HepG2 (cell line): ENCODE measurements around the gene SP3. TPM values are rescaled to one million over a fixed set of nuclear protein-coding genes. Genes with fewer than 3 reads are reported as not detected.

Source experiments
- ATAC-seq: fragments of 200-7000 bp; cut with Tn5 transposase; 3 replicates; pipeline ENCODE4 v1.9.1; 2020; ENCODE audit warnings: mild to moderate bottlenecking, moderate library complexity
- BruUV-seq: library from RNA; stranded (reverse); fragments of 400-500 nt; replicated peaks from 2 replicates; lab custom pipeline; 2021; lab: Mats Ljungman, UMichigan
- CTCF ChIA-PET: fragments of 300-600 bp; formaldehyde crosslinking; extraction: SDS; loops from one replicate; lab custom pipeline; 2021; ENCODE audit warnings: low total read pairs, inconsistent platforms, low intra/inter-chr PET ratio; lab: Yijun Ruan, JAX
- POLR2A ChIA-PET: fragments of 350-600 bp; sonication (Branson Sonifier 250); formaldehyde crosslinking; loops from one replicate; lab custom pipeline; 2020; ENCODE audit warnings: antibody characterized with exemption, inconsistent platforms; lab: Yijun Ruan, JAX
- DNase-seq: peaks from one replicate; pipeline ENCODE4 v3.0.0-alpha.2; 2015; ENCODE audit warnings: low spot score
- FAIRE-seq: peaks from 3 replicates; lab custom pipeline; 2011; peaks lifted over from hg19 to GRCh38; lab: Jason Lieb, UNC
- H2AFZ ChIP-seq: one replicate; pipeline ENCODE4 v1.6.1; 2011; ENCODE audit warnings: low read length, inconsistent platforms
- H3K27ac ChIP-seq: fragments of 300-600 bp; 3 replicates; pipeline ENCODE4 v1.8.0; 2011; ENCODE audit warnings: mixed run types, mild to moderate bottlenecking, mixed read lengths, low read length, inconsistent platforms; ENCODE audit not compliant: insufficient read depth; ENCODE audit errors: extremely low read length
- H3K27me3 ChIP-seq, 2 experiments: fragments of 200-600 bp in 1 of 2; 2 replicates in 1 of 2; 3 replicates in 1 of 2; pipeline versions ENCODE4 v1.6.0 to v1.8.0; 2011; ENCODE audit warnings: low read length in 2 of 2, mild to moderate bottlenecking in 2 of 2, moderate library complexity in 2 of 2, inconsistent platforms in 1 of 2; ENCODE audit not compliant: insufficient read depth in 2 of 2, control insufficient read depth in 1 of 2
- H3K36me3 ChIP-seq, 2 experiments: fragments of 200-600 bp in 1 of 2; replicated peaks in 1 of 2; 2 replicates in 1 of 2; 3 replicates in 1 of 2; pipeline versions ENCODE4 v1.5.1 to v1.8.0; 2011; ENCODE audit warnings: low read length in 2 of 2, inconsistent platforms in 1 of 2; ENCODE audit not compliant: insufficient read depth in 2 of 2, control insufficient read depth in 1 of 2
- H3K4me1 ChIP-seq: 2 replicates; pipeline ENCODE4 v1.5.1; 2012; ENCODE audit warnings: low read length, inconsistent platforms; ENCODE audit not compliant: insufficient read depth
- H3K4me2 ChIP-seq: 2 replicates; pipeline ENCODE4 v1.6.0; 2011; ENCODE audit warnings: low read depth, low read length, inconsistent platforms
- H3K4me3 ChIP-seq, 3 experiments: fragments of 200-600 bp in 1 of 3; sonication (generic), shearing (Covaris generic) in 1 of 3; replicated peaks in 1 of 3; 2 replicates each; pipeline ENCODE4 v1.5.1; 2011 to 2016; ENCODE audit warnings: low read length in 3 of 3, inconsistent platforms in 2 of 3, low read depth in 2 of 3, mild to moderate bottlenecking in 2 of 3, control low read depth in 1 of 3, mixed read lengths in 1 of 3; ENCODE audit not compliant: insufficient read depth in 1 of 3
- H3K79me2 ChIP-seq: one replicate; pipeline ENCODE4 v1.6.1; 2011; ENCODE audit warnings: low read length, inconsistent platforms; ENCODE audit not compliant: insufficient read depth
- H3K9ac ChIP-seq: 2 replicates; pipeline ENCODE4 v1.6.0; 2011; ENCODE audit warnings: mild to moderate bottlenecking, low read depth, low read length, inconsistent platforms; ENCODE audit not compliant: insufficient read depth
- H3K9me3 ChIP-seq: 2 replicates; pipeline ENCODE4 v1.5.1; 2012; ENCODE audit warnings: mild to moderate bottlenecking, low read length
- H4K20me1 ChIP-seq: 2 replicates; pipeline ENCODE4 v1.6.0; 2011; ENCODE audit warnings: inconsistent platforms, mild to moderate bottlenecking, low read length, moderate library complexity; ENCODE audit not compliant: insufficient read depth
- CCAR2 ChIP-seq: fragments of 200-400 bp; formaldehyde crosslinking; optimal IDR thresholded peaks from 2 replicates; pipeline ENCODE3; 2018; ENCODE audit warnings: low read depth, mild to moderate bottlenecking, low read length, moderate library complexity
- DNMT1 ChIP-seq: sonication (generic); formaldehyde crosslinking; IDR thresholded peaks from 2 replicates; pipeline ENCODE4 v1.5.1; 2020; ENCODE audit warnings: mild to moderate bottlenecking, missing genetic modification reagents
- HNF4A ChIP-seq: sonication (generic); formaldehyde crosslinking; IDR thresholded peaks from 2 replicates; pipeline ENCODE4 v1.4.0; 2020; ENCODE audit warnings: missing genetic modification reagents
- KDM2A ChIP-seq: sonication (generic); formaldehyde crosslinking; IDR thresholded peaks from 2 replicates; pipeline ENCODE4 v1.4.0; 2020; ENCODE audit warnings: low read depth, missing genetic modification reagents, borderline replicate concordance
- PRPF4 ChIP-seq: fragments of 200-400 bp; formaldehyde crosslinking; IDR thresholded peaks from 2 replicates; pipeline ENCODE4 v1.6.1; 2016; ENCODE audit warnings: low read length, low read depth; ENCODE audit not compliant: poor library complexity, severe bottlenecking
- RARA ChIP-seq: IDR thresholded peaks from 2 replicates; pipeline ENCODE4 v1.6.1; 2016; ENCODE audit warnings: missing genetic modification reagents, missing compliant biosample characterization
- SALL1 ChIP-seq: sonication (generic); formaldehyde crosslinking; IDR thresholded peaks from 2 replicates; pipeline ENCODE4 v1.8.0; 2022; ENCODE audit warnings: mild to moderate bottlenecking, missing genetic modification reagents
- SNAPC2 ChIP-seq: sonication (generic); formaldehyde crosslinking; IDR thresholded peaks from 2 replicates; pipeline ENCODE4 v1.8.1; 2022; ENCODE audit warnings: mild to moderate bottlenecking, missing genetic modification reagents
- SOX13 ChIP-seq, 3 experiments: fragments of 450-650 bp in 1 of 3; sonication (generic) in 1 of 3; formaldehyde crosslinking in 1 of 3; IDR thresholded peaks in 2 of 3; conservative IDR thresholded peaks in 1 of 3; 2 replicates each; pipeline versions ENCODE4 v1.5.0 to v1.6.1; 2016 to 2020; ENCODE audit warnings: antibody characterized with exemption in 1 of 3, mild to moderate bottlenecking in 1 of 3, missing compliant biosample characterization in 1 of 3, missing genetic modification reagents in 1 of 3, moderate library complexity in 1 of 3
- SOX6 ChIP-seq, 2 experiments: fragments of 450-650 bp in 1 of 2; sonication (generic) in 1 of 2; formaldehyde crosslinking in 1 of 2; IDR thresholded peaks; 2 replicates each; pipeline versions ENCODE4 v1.4.0 to v1.6.1; 2017 to 2020; ENCODE audit warnings: antibody characterized with exemption in 1 of 2, mild to moderate bottlenecking in 1 of 2, missing genetic modification reagents in 1 of 2
- TARDBP ChIP-seq: sonication (generic); formaldehyde crosslinking; IDR thresholded peaks from 2 replicates; pipeline ENCODE4 v1.8.0; 2022; ENCODE audit warnings: mild to moderate bottlenecking, missing genetic modification reagents
- TEAD3 ChIP-seq: optimal IDR thresholded peaks from 2 replicates; pipeline ENCODE3; 2016; ENCODE audit warnings: borderline replicate concordance
- THYN1 ChIP-seq: sonication (generic); formaldehyde crosslinking; IDR thresholded peaks from 2 replicates; pipeline ENCODE4 v1.8.1; 2023; ENCODE audit warnings: low read depth, mild to moderate bottlenecking, moderate library complexity, missing genetic modification reagents, borderline replicate concordance
- ZNF451 ChIP-seq: sonication (generic); formaldehyde crosslinking; IDR thresholded peaks from 2 replicates; pipeline ENCODE4 v1.5.0; 2020; ENCODE audit warnings: mild to moderate bottlenecking, missing genetic modification reagents
- ZNF556 ChIP-seq: sonication (generic); formaldehyde crosslinking; IDR thresholded peaks from 2 replicates; pipeline ENCODE4 v1.4.0; 2020; ENCODE audit warnings: mild to moderate bottlenecking, missing genetic modification reagents, borderline replicate concordance
- ZNF558 ChIP-seq: sonication (generic); formaldehyde crosslinking; IDR thresholded peaks from 2 replicates; pipeline ENCODE4 v1.9.0; 2022; ENCODE audit warnings: mild to moderate bottlenecking, missing genetic modification reagents, borderline replicate concordance
- ZNF777 ChIP-seq: sonication (generic); formaldehyde crosslinking; IDR thresholded peaks from 2 replicates; pipeline ENCODE4 v1.4.0; 2020; ENCODE audit warnings: missing genetic modification reagents
- WGBS: methylation state at CpG from one replicate; pipeline ENCODE4 v1.1.6; 2017; ENCODE audit warnings: low lambda C conversion rate; 5-methylcytosine and 5-hydroxymethylcytosine counted together
- in situ Hi-C: cut with HindIII; loops from 2 replicates; pipeline ENCODE4 v1.10.0; 2017; ENCODE audit warnings: low pct_unique_long_range_greater_than_20kb; ENCODE audit not compliant: extremely low pct_ligation_motif_present
- intact Hi-C: fragments of 100-400 bp; cut with micrococcal nuclease; formaldehyde crosslinking; loops from one replicate; pipeline ENCODE4 v1.10.0; 2022; ENCODE audit not compliant: unreplicated experiment
- polyA plus RNA-seq, 8 experiments: library from polyadenylated mRNA; depleted of rRNA in 3 of 8; stranded (reverse) in 7 of 8; unstranded in 1 of 8; fragments of >200 nt; fragmentation: Illumina TruSeq in 4 of 8; extraction: Trizol in 4 of 8; gene quantifications; 2 replicates each; pipeline versions ENCODE4 v1.2.1 to v1.2.3, GENCODE V29; 2011 to 2016; ENCODE audit warnings: low read depth in 4 of 8, missing spikeins in 1 of 8, mixed read lengths in 1 of 8; ENCODE audit not compliant: insufficient read depth in 1 of 8
- total RNA-seq, 5 experiments: library from RNA; depleted of rRNA; stranded (reverse); fragments of >200 nt; fragmentation: Illumina TruSeq; extraction: Trizol; gene quantifications; 2 replicates each; pipeline ENCODE4 v1.2.3, GENCODE V29; 2016; ENCODE audit warnings: low read depth in 1 of 5
- TF ChIP-seq, protein P1 (sequence below): sonication (generic); formaldehyde crosslinking; IDR thresholded peaks from 2 replicates; pipeline ENCODE4 v1.5.0; 2020; ENCODE audit warnings: missing genetic modification reagents, mild to moderate bottlenecking, borderline replicate concordance
- TF ChIP-seq, protein P2 (sequence below): IDR thresholded peaks from 2 replicates; pipeline ENCODE4 v1.4.0; 2020; ENCODE audit warnings: mild to moderate bottlenecking, missing genetic modification reagents
- TF ChIP-seq, protein P3 (sequence below): sonication (generic); formaldehyde crosslinking; IDR thresholded peaks from 2 replicates; pipeline ENCODE4 v1.8.1; 2023; ENCODE audit warnings: mild to moderate bottlenecking, missing genetic modification reagents, borderline replicate concordance

The SP3 gene
- total and polyA plus RNA-seq, 2 of the 13 experiments (the other 11 are each of a cell fraction or from before 2014, with no cell fraction given), result 57.3 to 132 TPM

DNA sequence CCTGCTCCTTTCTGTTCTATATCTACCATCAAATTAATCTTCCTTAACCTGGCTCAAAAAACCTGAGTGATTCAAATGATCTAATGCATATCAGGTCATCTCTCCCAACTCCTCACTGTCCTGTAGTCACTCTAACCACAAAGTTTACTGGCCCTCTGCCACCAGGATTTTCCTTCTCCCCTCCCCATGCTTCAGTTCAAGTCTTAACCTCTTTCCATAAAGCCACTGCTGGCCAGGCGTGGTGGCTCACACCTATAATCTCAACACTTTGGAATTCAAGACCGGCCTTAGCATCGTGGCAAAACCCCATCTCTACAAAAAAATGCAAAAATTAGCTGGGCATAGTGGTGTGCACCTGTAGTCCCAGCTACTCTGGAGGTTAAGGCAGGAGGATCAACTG, 7.5 kb upstream of the SP3 start (continued):
- TF ChIP-seq CCAR2 (no peak), SNAPC2 (CRISPR knock-in tag) (no peak), ZNF556 (CRISPR knock-in tag) (no peak), PRPF4 (no peak), ZNF558 (no peak)

DNA sequence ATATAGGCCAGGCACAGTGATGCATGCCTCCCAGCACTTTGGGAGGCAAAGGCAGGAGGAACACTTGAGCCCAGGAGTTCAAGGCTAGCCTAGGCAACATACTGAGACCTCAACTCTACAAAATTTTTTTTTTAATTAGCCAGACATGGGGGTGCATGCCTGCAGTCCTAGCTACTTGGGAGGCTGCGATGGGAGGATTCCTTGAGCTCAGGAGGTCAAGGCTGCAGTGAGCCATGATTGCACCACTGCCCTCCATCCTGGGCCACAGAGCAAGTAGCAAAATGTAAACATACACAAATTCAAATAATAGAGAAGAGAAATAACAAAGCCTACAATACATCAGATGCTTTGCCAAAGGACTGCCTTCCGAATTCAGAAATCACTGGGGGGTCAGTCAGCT, 7.0 kb upstream of the SP3 start:
- FAIRE-seq, result no peak
- Histone ChIP-seq H3K9ac (no peak overlapping the region), H3K9me3 (no peaks in the 10 kb centered on the region), H4K20me1 (no peaks in the 10 kb centered on the region), H3K27ac (no peak overlapping the region), H3K27me3 (no peaks in the 10 kb centered on the region), H3K36me3 (no peaks in the 10 kb centered on the region), H3K79me2 (peaks cover 4% of the 10 kb centered on the region), H3K4me2 (no peak overlapping the region), H3K4me3 (no peak overlapping the region), H2AFZ (no peak overlapping the region), H3K4me1 (peaks cover 47% of the 10 kb centered on the region)
- 41% methylated on average over 2 of the region's 2 CpGs for WGBS
- no TSS peak for BruUV-seq
- ChIA-PET CTCF (no interaction called here), POLR2A (interaction anchor here (1.0 to 2.0 kb wide), 3 partner anchors 14 to 52 kb away, joined by 3 to 4 read pairs (median 3); no protein-coding TSS in a partner anchor)
- no peak for DNase-seq
- in situ Hi-C loops (no loop called here), intact Hi-C loops (no loop called here)
- no peak; the same call in 2 of the 3 replicates for ATAC-seq
- TF ChIP-seq ZNF777, result no peak
- no peak for TF ChIP-seq SOX13 (IDR thresholded peaks at IDR 0.05)
- TF ChIP-seq SOX13 (CRISPR knock-in tag; conservative IDR thresholded peaks at IDR 0.05 in 1 of 2, IDR thresholded peaks at IDR 0.05 in 1 of 2), result 0 out of 4 replicates have a peak, but pooled peaks of 1 of the 2 experiments have one; percentile 40
- TF ChIP-seq DNMT1 (CRISPR knock-in tag), result no peak
- TF ChIP-seq, protein P1, sequence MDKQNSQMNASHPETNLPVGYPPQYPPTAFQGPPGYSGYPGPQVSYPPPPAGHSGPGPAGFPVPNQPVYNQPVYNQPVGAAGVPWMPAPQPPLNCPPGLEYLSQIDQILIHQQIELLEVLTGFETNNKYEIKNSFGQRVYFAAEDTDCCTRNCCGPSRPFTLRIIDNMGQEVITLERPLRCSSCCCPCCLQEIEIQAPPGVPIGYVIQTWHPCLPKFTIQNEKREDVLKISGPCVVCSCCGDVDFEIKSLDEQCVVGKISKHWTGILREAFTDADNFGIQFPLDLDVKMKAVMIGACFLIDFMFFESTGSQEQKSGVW (CRISPR knock-in tag), result no peak
- TF ChIP-seq HNF4A, result peak; percentile 49
- TF ChIP-seq SOX6 (IDR thresholded peaks at IDR 0.05), result no peak
- peak; percentile 30; the same call in 1 of the 2 replicates for TF ChIP-seq SOX6 (CRISPR knock-in tag; IDR thresholded peaks at IDR 0.05)
- peak; percentile 50; the same call in 1 of the 2 replicates for TF ChIP-seq SALL1 (CRISPR knock-in tag)
- TF ChIP-seq KDM2A, result 0 out of 2 replicates have a peak, but pooled peaks have one; percentile 11
- no peak for TF ChIP-seq THYN1 (CRISPR knock-in tag)
- peak; percentile 22; the same call in 1 of the 2 replicates for TF ChIP-seq RARA (CRISPR knock-in tag)
- no peak for TF ChIP-seq ZNF451 (CRISPR knock-in tag)
- TF ChIP-seq, protein P2, sequence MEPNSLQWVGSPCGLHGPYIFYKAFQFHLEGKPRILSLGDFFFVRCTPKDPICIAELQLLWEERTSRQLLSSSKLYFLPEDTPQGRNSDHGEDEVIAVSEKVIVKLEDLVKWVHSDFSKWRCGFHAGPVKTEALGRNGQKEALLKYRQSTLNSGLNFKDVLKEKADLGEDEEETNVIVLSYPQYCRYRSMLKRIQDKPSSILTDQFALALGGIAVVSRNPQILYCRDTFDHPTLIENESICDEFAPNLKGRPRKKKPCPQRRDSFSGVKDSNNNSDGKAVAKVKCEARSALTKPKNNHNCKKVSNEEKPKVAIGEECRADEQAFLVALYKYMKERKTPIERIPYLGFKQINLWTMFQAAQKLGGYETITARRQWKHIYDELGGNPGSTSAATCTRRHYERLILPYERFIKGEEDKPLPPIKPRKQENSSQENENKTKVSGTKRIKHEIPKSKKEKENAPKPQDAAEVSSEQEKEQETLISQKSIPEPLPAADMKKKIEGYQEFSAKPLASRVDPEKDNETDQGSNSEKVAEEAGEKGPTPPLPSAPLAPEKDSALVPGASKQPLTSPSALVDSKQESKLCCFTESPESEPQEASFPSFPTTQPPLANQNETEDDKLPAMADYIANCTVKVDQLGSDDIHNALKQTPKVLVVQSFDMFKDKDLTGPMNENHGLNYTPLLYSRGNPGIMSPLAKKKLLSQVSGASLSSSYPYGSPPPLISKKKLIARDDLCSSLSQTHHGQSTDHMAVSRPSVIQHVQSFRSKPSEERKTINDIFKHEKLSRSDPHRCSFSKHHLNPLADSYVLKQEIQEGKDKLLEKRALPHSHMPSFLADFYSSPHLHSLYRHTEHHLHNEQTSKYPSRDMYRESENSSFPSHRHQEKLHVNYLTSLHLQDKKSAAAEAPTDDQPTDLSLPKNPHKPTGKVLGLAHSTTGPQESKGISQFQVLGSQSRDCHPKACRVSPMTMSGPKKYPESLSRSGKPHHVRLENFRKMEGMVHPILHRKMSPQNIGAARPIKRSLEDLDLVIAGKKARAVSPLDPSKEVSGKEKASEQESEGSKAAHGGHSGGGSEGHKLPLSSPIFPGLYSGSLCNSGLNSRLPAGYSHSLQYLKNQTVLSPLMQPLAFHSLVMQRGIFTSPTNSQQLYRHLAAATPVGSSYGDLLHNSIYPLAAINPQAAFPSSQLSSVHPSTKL (CRISPR knock-in tag), result peak; percentile 47
- peak; percentile 42 for TF ChIP-seq TEAD3 (CRISPR knock-in tag)
- no peak for TF ChIP-seq TARDBP
- TF ChIP-seq, protein P3, sequence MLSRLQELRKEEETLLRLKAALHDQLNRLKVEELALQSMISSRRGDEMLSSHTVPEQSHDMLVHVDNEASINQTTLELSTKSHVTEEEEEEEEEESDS (CRISPR knock-in tag), result no peak
